Fibroblast of villous mesenchyme (primary cell): ENCODE data around the gene SLC28A2. TPM values are rescaled to one million over a fixed set of nuclear protein-coding genes. Genes with fewer than 3 reads are reported as not detected.
"Not testable (repeated sequence)": the region's sequence is repeated elsewhere in the genome, so short reads cannot be mapped to it uniquely, and the experiment has no call there.

ENCODE experiments used
- DNase-seq: peaks from one replicate; pipeline ENCODE4 v3.0.0-alpha.2; 2010; ENCODE audit warnings: low read depth
- H3K4me3 ChIP-seq: 2 replicates; pipeline ENCODE4 v1.5.1; 2011; ENCODE audit warnings: low read depth, mild to moderate bottlenecking, low read length
- total RNA-seq: library from RNA; depleted of rRNA; stranded (reverse); fragments of >200 nt; gene quantifications from 2 replicates; pipeline ENCODE4 v1.2.3, GENCODE V29; 2012
- TF ChIP-seq, protein P1 (sequence below): IDR thresholded peaks from 2 replicates; pipeline ENCODE4 v1.5.1; 2012; ENCODE audit warnings: low read depth, mild to moderate bottlenecking, low read length; ENCODE audit not compliant: insufficient read depth

SLC28A2 gene
- total RNA-seq, 1 donor: not detected

DNA sequence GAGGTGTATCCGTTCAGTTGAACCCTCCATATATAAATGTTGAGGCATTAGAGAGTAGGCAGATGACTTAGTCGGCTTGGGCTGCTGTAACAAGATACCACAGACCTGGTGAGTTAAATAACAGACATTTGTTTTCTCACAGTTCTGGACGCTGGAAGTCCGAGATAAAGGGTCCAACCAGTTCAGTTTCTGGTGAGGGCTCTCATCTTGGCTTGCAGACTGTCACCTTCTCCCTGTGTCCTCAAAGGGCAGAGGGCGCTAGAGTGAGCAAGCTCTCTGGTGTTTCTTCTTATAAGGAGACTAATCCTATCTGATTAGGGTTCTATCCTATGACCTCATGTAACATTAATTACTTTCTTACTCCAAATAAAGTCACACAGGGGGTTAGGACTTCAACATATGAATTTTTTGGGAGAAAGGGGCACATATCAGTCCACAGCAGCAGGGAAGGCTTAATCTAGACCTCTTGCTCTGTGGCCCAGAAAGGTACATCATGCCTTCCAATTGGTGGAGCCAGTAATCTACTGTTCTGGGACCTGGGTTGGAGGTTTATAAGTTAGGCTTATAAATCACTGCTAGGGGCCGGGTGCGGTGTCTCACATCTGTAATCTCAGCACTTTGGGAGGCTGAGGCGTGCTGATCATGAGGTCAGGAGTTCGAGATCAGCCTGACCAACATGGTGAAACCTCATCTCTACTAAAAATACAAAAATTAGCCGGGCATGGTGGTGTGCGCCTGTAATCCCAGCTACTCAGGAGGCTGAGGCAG lies 26.3 kb upstream of the SLC28A2 start:
- TF ChIP-seq, protein P1, sequence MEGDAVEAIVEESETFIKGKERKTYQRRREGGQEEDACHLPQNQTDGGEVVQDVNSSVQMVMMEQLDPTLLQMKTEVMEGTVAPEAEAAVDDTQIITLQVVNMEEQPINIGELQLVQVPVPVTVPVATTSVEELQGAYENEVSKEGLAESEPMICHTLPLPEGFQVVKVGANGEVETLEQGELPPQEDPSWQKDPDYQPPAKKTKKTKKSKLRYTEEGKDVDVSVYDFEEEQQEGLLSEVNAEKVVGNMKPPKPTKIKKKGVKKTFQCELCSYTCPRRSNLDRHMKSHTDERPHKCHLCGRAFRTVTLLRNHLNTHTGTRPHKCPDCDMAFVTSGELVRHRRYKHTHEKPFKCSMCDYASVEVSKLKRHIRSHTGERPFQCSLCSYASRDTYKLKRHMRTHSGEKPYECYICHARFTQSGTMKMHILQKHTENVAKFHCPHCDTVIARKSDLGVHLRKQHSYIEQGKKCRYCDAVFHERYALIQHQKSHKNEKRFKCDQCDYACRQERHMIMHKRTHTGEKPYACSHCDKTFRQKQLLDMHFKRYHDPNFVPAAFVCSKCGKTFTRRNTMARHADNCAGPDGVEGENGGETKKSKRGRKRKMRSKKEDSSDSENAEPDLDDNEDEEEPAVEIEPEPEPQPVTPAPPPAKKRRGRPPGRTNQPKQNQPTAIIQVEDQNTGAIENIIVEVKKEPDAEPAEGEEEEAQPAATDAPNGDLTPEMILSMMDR: no peak
- H3K4me3 ChIP-seq: no peak overlapping the region
- DNase-seq: no peak

DNA sequence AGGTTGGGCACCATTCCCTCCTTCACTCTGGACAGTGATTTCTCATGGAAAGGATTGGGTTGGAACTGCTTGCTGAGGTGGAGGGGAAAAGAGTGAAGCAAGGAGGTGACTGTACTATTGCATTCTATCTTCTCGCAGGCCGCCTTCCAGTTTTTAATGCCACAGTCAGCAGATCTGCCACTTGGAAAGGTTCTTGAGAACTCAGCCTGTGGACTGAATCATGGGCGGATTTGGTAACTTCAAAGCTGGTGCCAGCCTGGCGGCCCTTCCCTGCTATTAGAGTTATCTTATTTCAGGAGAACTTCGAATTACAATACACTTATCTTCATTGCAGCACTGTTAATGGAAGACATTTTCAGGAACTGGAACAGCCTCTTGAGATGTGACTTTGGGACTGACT lies 23.1 kb upstream of the SLC28A2 start:
- no peak for DNase-seq
- H3K4me3 ChIP-seq: no peak overlapping the region
- TF ChIP-seq, protein P1: no peak

DNA sequence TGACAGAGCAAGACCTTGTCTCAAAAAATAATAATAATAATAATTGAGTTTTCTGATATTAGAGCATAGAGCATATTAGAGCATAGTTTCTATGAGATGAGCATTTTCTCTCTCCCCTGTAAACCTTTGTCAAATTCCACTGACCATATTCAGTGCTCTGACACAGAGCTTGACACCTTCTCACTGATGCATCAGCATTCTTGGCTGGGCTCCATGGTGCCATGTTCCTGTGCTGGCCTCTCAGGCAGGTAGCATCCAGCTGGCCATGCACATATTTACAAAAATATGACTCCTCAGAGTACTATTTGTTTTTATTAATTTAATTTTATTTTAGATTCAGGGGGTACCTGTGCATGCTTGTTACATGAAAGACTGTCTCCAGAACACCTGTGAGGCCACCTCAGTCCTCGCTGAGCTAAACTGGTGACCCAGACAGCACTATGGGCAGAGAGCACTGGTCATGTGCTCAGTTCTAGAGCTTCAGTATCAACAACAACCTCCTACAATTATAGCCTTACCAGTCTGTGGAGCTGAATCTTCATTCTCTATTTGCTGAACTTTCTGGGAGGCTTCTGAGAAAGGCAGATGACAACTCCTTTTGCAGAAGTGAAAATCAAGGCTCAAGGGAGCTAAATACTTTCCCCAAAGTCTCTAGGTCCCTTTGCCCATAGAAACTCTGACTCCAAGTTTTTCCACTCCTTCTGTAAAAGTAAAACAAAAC lies 21.6 kb upstream of the SLC28A2 start:
- TF ChIP-seq, protein P1: no peak
- no peak overlapping the region for H3K4me3 ChIP-seq
- no peak for DNase-seq

DNA sequence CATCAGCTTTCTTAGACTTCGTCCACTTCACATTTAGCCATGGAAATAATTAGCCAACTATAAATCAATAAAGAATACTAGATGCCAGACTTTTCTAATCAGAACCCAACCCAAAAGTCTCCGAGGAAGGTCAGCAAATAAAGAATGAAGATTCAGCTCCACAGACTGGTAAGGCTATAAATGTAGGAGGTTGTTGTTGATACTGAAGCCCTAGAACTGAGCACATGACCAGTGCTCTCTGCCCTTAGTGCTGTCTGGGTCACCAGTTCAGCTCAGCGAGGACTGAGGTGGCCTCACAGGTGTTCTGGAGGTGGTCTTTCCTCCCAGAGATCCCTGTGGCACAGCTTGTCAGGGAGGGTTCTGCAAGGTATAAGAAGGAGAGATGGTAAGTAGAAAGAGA lies 20.9 kb upstream of the SLC28A2 start:
- TF ChIP-seq, protein P1: no peak
- no peak overlapping the region for H3K4me3 ChIP-seq
- no peak for DNase-seq

DNA sequence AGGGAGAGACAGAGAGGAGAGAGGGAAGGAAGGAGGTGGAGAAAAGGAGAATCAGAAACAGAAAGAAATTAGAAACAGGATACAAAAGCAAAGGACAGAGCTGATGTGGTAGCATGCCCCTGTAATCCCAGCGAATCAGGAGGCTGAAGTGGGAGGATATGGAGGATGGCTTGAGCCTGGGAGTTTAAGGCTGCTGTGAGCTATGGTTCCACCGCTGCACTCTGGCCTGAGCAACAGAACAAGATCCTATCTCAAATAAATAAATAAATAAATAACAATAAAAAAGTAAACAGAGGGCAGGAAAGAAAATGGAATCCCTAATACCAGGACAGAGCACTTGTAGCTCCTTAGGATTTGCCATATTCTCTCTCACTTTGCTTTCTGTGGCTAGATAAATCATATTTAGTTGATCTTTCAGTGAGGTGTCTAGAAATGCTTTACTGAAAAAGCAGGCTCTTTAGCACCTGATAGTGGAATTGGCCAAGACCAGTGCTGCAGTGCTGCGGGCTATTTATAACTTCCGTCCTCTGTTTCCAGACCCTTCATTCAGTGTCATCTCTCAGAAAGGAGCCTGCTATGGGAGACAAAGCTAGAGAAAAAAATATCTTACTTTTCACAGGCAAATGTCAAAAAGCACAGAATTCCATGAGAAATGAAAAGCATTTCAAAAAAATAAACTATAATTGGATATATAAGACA lies 20.0 kb upstream of the SLC28A2 start:
- TF ChIP-seq, protein P1: no peak
- DNase-seq: no peak
- no peak overlapping the region for H3K4me3 ChIP-seq

DNA sequence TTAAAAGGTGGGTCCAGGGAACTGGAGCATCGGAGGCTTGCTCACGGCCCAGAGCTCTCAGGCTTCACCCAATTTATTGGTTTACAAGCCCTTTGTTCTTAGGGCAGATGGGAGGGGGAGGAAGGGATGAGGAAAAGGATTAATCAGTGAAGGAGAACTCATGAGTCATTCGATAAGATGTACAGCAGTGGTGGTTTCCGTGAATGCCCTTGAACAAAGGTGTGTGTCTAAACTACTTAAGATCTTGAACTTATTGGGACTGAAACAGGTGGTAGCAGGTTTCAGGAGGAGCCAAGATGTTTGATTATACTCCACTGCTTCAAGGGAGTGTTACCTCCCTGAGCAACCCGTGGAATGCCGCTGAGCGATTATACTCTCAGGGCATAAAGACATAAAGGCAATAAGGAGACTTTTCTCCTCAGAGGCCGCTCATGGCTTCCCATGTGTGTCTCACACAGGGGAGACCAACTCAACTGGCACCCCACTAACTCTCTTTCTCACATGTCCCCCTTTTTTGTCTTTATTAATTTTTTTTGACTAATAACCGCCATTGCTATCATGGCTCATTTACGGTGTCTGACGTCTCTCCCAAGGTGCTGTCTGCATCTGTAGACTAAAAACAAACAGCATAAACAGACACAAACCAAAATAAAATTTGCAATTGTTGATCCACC lies 17.3 kb upstream of the SLC28A2 start:
- no peak for DNase-seq
- no peak overlapping the region for H3K4me3 ChIP-seq
- TF ChIP-seq, protein P1: no peak

DNA sequence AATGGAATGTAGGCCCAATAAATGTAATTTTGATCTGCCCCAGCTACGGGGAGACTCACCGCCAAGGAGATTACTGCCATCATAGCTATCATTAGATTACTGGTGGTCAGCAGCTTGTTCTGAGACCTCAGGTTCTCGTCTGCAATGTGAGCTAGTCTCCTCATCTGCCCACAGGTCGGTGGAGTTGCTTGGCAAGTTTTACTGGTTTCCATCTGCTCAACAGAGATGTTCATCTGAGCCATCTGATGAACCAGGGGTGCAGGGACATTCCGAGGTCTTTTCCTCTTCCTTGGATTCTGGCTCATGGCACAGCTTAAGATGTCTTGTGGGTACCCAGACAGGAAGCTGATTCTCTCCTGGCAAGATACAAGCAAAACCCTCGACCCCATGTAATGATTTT lies 15.2 kb upstream of the SLC28A2 start:
- DNase-seq, H3K4me3 ChIP-seq: not testable (repeated sequence)
